ENCODE results near the gene KRTAP10-5. TPM values are rescaled to one million over a fixed set of nuclear protein-coding genes. Genes with fewer than 3 reads are reported as not detected.

The KRTAP10-5 gene
- total RNA-seq, 1 experiment from 2014 or later = not detected

GRCh38 chr21:44530903-44531605, 49.4 kb downstream of the KRTAP10-5 start:
- H3K36me3 ChIP-seq (replicated peaks; ENCODE audit: control insufficient read depth, insufficient read depth, low read length) = no peaks in the 10 kb centered on the region
- no peak overlapping the region for H3K4me3 ChIP-seq (ENCODE audit: insufficient read depth, low read depth, low read length)
- peak; percentile 38 for DNase-seq
- no peaks in the 10 kb centered on the region for H3K27me3 ChIP-seq (ENCODE audit: control insufficient read depth, insufficient read depth, low read length)

DNA sequence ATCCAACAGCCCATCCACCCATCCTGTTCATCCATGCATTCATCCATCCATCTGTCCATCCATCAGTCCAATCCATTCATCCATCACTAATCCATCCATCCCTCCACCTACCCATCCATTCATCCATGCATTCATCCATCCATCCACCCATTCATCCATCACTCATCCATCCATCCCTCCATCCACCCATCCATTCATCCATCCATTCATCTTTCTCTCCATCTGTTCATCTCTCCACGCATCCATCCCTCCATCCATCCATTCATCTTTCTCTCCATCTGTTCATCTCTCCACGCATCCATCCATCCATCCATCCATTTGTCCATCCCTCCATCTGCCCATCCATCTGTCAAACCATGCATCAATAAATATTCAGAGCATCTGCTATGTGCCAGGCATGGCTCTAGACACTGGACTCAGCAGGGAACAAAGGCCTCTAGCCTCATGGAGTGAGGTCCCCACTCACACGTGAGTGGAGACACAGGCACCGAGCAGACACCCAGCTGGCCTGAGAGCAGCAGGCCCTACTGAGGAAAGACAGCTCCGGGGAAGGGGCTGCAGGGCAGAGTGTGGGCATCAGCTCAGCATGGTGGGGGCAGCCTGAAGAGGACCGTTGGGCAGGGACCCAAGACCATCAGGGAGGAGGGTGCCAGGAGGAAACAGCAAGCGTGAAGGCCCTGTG, 50.0 kb downstream of the KRTAP10-5 start:
- Histone ChIP-seq H3K36me3 (replicated peaks; ENCODE audit: control insufficient read depth, insufficient read depth, low read length) (no peaks in the 10 kb centered on the region), H3K4me3 (ENCODE audit: insufficient read depth, low read depth, low read length) (no peak overlapping the region), H3K27me3 (ENCODE audit: control insufficient read depth, insufficient read depth, low read length) (no peaks in the 10 kb centered on the region)
- DNase-seq = no peak

- no peak for DNase-seq
- Histone ChIP-seq H3K27me3 (ENCODE audit: control insufficient read depth, insufficient read depth, low read length) (no peaks in the 10 kb centered on the region), H3K4me3 (ENCODE audit: insufficient read depth, low read depth, low read length) (no peak overlapping the region)
Measured at GRCh38 chr21:44529503-44530125, 50.8 kb downstream of the KRTAP10-5 start.

More at GRCh38 chr21:44529503-44530125, 50.8 kb downstream of the KRTAP10-5 start:
- no peaks in the 10 kb centered on the region for H3K36me3 ChIP-seq (replicated peaks; ENCODE audit: control insufficient read depth, insufficient read depth, low read length)

Other genes starting within 250 kb of the KRTAP10-5 start
- 17.2 and 20.3 TPM in 2 replicates for gene CFAP410, start 241.2 kb downstream of the KRTAP10-5 start, total RNA-seq (2014; rRNA removed; shearing (Covaris generic))
- gene TRPM2, start 227.0 kb downstream of the KRTAP10-5 start, total RNA-seq (2014; rRNA removed; shearing (Covaris generic)) = 0.42 and 0.48 TPM in 2 replicates
- gene LRRC3, start 125.1 kb downstream of the KRTAP10-5 start, total RNA-seq (2014; rRNA removed; shearing (Covaris generic)) = 3.8 and 4.6 TPM in 2 replicates
- gene KRTAP10-1, start 40.4 kb downstream of the KRTAP10-5 start, total RNA-seq (2014; rRNA removed; shearing (Covaris generic)) = not detected in 2 replicates
- gene KRTAP10-2, start 29.1 kb downstream of the KRTAP10-5 start, total RNA-seq (2014; rRNA removed; shearing (Covaris generic)) = not detected in 2 replicates
- gene KRTAP10-3, start 21.8 kb downstream of the KRTAP10-5 start, total RNA-seq (2014; rRNA removed; shearing (Covaris generic)) = not detected in 2 replicates
- gene KRTAP10-4, start 6.9 kb downstream of the KRTAP10-5 start, total RNA-seq (2014; rRNA removed; shearing (Covaris generic)) = not detected in 2 replicates
- gene KRTAP10-6, start 11.9 kb upstream of the KRTAP10-5 start, total RNA-seq (2014; rRNA removed; shearing (Covaris generic)) = not detected in 2 replicates
- not detected in 2 replicates for gene KRTAP10-7, start 20.0 kb upstream of the KRTAP10-5 start, total RNA-seq (2014; rRNA removed; shearing (Covaris generic))
- gene KRTAP10-8, start 31.5 kb upstream of the KRTAP10-5 start, total RNA-seq (2014; rRNA removed; shearing (Covaris generic)) = not detected in 2 replicates
- gene KRTAP10-9, start 46.5 kb upstream of the KRTAP10-5 start, total RNA-seq (2014; rRNA removed; shearing (Covaris generic)) = not detected in 2 replicates
- gene KRTAP10-10, start 56.8 kb upstream of the KRTAP10-5 start, total RNA-seq (2014; rRNA removed; shearing (Covaris generic)) = not detected in 2 replicates
- not detected in 2 replicates for gene KRTAP10-11, start 65.8 kb upstream of the KRTAP10-5 start, total RNA-seq (2014; rRNA removed; shearing (Covaris generic))
- gene KRTAP12-4, start 74.1 kb upstream of the KRTAP10-5 start, total RNA-seq (2014; rRNA removed; shearing (Covaris generic)) = not detected in 2 replicates
- gene KRTAP12-3, start 77.3 kb upstream of the KRTAP10-5 start, total RNA-seq (2014; rRNA removed; shearing (Covaris generic)) = not detected in 2 replicates
- not detected in 2 replicates for gene KRTAP12-2, start 86.3 kb upstream of the KRTAP10-5 start, total RNA-seq (2014; rRNA removed; shearing (Covaris generic))
- 0.17 TPM in 1 of 2 replicates, not detected in the other for gene KRTAP12-1, start 101.6 kb upstream of the KRTAP10-5 start, total RNA-seq (2014; rRNA removed; shearing (Covaris generic))
- not detected in 2 replicates for gene KRTAP10-12, start 116.6 kb upstream of the KRTAP10-5 start, total RNA-seq (2014; rRNA removed; shearing (Covaris generic))
- gene TSPEAR, start 131.0 kb upstream of the KRTAP10-5 start, total RNA-seq (2014; rRNA removed; shearing (Covaris generic)) = 1.0 and 1.8 TPM in 2 replicates
- gene UBE2G2, start 221.2 kb upstream of the KRTAP10-5 start, total RNA-seq (2014; rRNA removed; shearing (Covaris generic)) = 66.4 and 76.8 TPM in 2 replicates
- gene SUMO3, start 237.5 kb upstream of the KRTAP10-5 start, total RNA-seq (2014; rRNA removed; shearing (Covaris generic)) = 80.8 and 91.1 TPM in 2 replicates